HG03159 (cell line): ENCODE measurements around the gene SACS.
A peak's percentile ranks its signal among the peaks of the same experiment; 100 is the strongest.

Experiments used
- ATAC-seq: cut with Tn5 transposase; IDR thresholded peaks from one replicate; pipeline ENCODE4 v1.9.1; 2021; ENCODE audit warnings: mild to moderate bottlenecking, moderate library complexity; ENCODE audit not compliant: unreplicated experiment

Gene SACS

GRCh38 chr13:23372264-23372906 is 61.1 kb downstream of the SACS start:
- no peak for ATAC-seq

- ATAC-seq: no peak
These were observed 65.6 kb downstream of the SACS start for GRCh38 chr13:23367907-23368306.

GRCh38 chr13:23365652-23366051 is 67.8 kb downstream of the SACS start:
- ATAC-seq: no peak

GRCh38 chr13:23359882-23360281 is 73.6 kb downstream of the SACS start:
- no peak for ATAC-seq

GRCh38 chr13:23357349-23357748 is 76.2 kb downstream of the SACS start:
- ATAC-seq: no peak

GRCh38 chr13:23356368-23356767 is 77.1 kb downstream of the SACS start:
- no peak for ATAC-seq

- ATAC-seq: no peak
These were observed 79.0 kb downstream of the SACS start for GRCh38 chr13:23354520-23354919.

- no peak for ATAC-seq
These were observed 81.3 kb downstream of the SACS start for GRCh38 chr13:23352161-23352560.

- ATAC-seq: no peak
These were observed 83.5 kb downstream of the SACS start for GRCh38 chr13:23350009-23350408.

GRCh38 chr13:23349161-23349897 is 84.2 kb downstream of the SACS start:
- ATAC-seq: no peak

GRCh38 chr13:23348262-23349127 is 85.0 kb downstream of the SACS start:
- ATAC-seq: no peak

GRCh38 chr13:23347601-23348000 is 85.9 kb downstream of the SACS start:
- ATAC-seq: no peak

GRCh38 chr13:23344931-23345595 is 88.4 kb downstream of the SACS start:
- no peak for ATAC-seq

- ATAC-seq: no peak
These were observed 94.3 kb downstream of the SACS start for GRCh38 chr13:23339225-23339624.

- no peak for ATAC-seq
These were observed 103.1 kb downstream of the SACS start for GRCh38 chr13:23330356-23330755.

- no peak for ATAC-seq
These were observed 108.3 kb downstream of the SACS start for GRCh38 chr13:23325191-23325590.

GRCh38 chr13:23323946-23324709 is 109.4 kb downstream of the SACS start:
- no peak for ATAC-seq

GRCh38 chr13:23322353-23323336 is 110.9 kb downstream of the SACS start:
- ATAC-seq: no peak

GRCh38 chr13:23321535-23322241 is 111.8 kb downstream of the SACS start:
- ATAC-seq: peak; percentile 74
